ENCODE results near the gene RAPGEF5. TPM values are rescaled to one million over a fixed set of nuclear protein-coding genes. Genes with fewer than 3 reads are reported as not detected.

The RAPGEF5 gene
- total RNA-seq, 2 donors from 2014 or later: 16.7 to 23.2 TPM

DNA sequence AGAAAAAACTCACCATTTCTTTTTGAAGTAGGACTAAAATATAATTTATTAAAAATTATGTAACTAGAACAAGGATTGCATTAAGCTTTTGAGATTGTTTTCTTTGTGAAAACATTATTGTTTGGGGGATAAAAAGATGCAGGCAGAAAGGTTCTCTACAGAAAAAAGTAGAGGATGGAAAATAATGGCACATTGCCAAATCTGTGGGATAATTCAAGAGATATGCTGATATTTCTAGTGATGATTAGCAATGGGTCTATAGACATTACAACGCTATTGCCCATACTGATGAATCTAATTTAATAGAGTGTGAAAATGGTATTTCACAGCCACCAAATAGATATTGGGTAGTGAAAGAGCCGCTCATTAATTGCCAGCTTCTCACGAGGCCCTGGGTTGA, 204.3 kb downstream of the RAPGEF5 start:
- Histone ChIP-seq H3K36me3 (ENCODE audit: control insufficient read depth, insufficient read depth, low read length) (peaks cover 29% of the 10 kb centered on the region), H3K27ac (ENCODE audit: low read depth, low read length) (no peak overlapping the region), H3K9ac (ENCODE audit: extremely low read depth, low read length, poor library complexity, severe bottlenecking) (no peak overlapping the region), H3K4me1 (ENCODE audit: control insufficient read depth, insufficient read depth, low read length) (no peaks in the 10 kb centered on the region), H3K9me3 (ENCODE audit: control insufficient read depth, low read length) (no peaks in the 10 kb centered on the region), H3K4me3 (ENCODE audit: low read length) (no peak overlapping the region), H3K27me3 (ENCODE audit: control insufficient read depth, insufficient read depth, low read length, poor library complexity, severe bottlenecking) (no peaks in the 10 kb centered on the region)
- Mint-ChIP-seq H3K27me3 (ENCODE audit: insufficient read depth) (no peaks in the 10 kb centered on the region), H3K36me3 (ENCODE audit: low read depth) (peaks cover 33% of the 10 kb centered on the region), H3K4me3 (no peak overlapping the region), H3K4me1 (peaks cover 10% of the 10 kb centered on the region), H3K27ac (no peak overlapping the region), H3K9me3 (no peaks in the 10 kb centered on the region)
- 84 to 91% methylated on average over 3 of the region's 3 CpGs for WGBS, 2 experiments (ENCODE audit: insufficient coverage in 1 of 2, insufficient read length in 1 of 2)
- TF ChIP-seq, protein P1, sequence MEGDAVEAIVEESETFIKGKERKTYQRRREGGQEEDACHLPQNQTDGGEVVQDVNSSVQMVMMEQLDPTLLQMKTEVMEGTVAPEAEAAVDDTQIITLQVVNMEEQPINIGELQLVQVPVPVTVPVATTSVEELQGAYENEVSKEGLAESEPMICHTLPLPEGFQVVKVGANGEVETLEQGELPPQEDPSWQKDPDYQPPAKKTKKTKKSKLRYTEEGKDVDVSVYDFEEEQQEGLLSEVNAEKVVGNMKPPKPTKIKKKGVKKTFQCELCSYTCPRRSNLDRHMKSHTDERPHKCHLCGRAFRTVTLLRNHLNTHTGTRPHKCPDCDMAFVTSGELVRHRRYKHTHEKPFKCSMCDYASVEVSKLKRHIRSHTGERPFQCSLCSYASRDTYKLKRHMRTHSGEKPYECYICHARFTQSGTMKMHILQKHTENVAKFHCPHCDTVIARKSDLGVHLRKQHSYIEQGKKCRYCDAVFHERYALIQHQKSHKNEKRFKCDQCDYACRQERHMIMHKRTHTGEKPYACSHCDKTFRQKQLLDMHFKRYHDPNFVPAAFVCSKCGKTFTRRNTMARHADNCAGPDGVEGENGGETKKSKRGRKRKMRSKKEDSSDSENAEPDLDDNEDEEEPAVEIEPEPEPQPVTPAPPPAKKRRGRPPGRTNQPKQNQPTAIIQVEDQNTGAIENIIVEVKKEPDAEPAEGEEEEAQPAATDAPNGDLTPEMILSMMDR (conservative IDR thresholded peaks at IDR 0.05): no peak
- no peak for DNase-seq

DNA sequence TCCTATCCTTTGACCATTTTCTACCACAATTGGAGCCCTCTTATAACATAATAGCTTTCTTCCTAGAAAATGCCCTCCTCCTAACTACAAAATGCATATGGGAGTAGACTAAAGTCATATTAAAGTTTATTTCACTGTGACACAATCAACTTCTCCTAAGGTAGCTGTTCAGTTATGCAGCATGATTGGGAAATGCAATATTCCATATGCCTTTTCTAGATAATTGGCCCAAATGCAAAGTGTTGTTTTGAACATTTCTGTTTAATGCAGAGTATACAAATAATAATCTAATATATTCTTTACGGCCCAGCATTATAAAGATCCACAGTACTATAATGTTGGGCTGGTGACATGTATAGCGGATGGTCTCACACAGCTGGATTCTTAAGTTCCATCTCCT, 205.1 kb downstream of the RAPGEF5 start:
- Mint-ChIP-seq H3K36me3 (ENCODE audit: low read depth) (peaks cover 34% of the 10 kb centered on the region), H3K27ac (no peak overlapping the region), H3K4me3 (no peak overlapping the region), H3K9me3 (no peaks in the 10 kb centered on the region), H3K27me3 (ENCODE audit: insufficient read depth) (no peaks in the 10 kb centered on the region), H3K4me1 (peaks cover 10% of the 10 kb centered on the region)
- 95% methylated on average over 2 of the region's 2 CpGs; no CpG with 5 or more reads in 1 of the 2 experiments for WGBS, 2 experiments (ENCODE audit: insufficient coverage in 1 of 2, insufficient read length in 1 of 2)
- TF ChIP-seq, protein P1 (conservative IDR thresholded peaks at IDR 0.05): no peak
- no peaks in the 10 kb centered on the region for H3K9me3 ChIP-seq (ENCODE audit: control insufficient read depth, low read length)
- H3K36me3 ChIP-seq (ENCODE audit: control insufficient read depth, insufficient read depth, low read length): peaks cover 29% of the 10 kb centered on the region
- no peaks in the 10 kb centered on the region for H3K4me1 ChIP-seq (ENCODE audit: control insufficient read depth, insufficient read depth, low read length)
- H3K9ac ChIP-seq (ENCODE audit: extremely low read depth, low read length, poor library complexity, severe bottlenecking): no peak overlapping the region
- no peak overlapping the region for H3K4me3 ChIP-seq (ENCODE audit: low read length)
- DNase-seq: no peak
- no peak overlapping the region for H3K27ac ChIP-seq (ENCODE audit: low read depth, low read length)
- H3K27me3 ChIP-seq (ENCODE audit: control insufficient read depth, insufficient read depth, low read length, poor library complexity, severe bottlenecking): no peaks in the 10 kb centered on the region

DNA sequence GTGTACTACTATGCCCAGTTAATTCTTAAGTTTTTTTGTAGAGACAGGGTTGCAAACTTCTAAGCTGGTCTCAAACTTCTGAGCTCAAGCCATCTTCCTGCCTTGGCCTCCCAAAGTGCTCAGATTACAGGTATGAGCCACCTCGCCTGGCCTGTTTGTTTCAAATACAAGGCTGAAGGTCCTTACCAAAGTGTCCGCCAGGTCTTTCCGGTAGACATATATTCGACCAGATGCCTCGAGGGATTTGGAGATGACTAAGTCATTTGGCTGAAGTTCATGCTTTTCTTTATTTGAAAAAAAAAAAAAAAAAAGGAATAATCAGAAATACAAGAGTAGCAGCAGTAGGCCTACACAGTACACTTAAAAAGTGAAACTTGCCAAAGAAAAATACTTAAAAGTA, 206.7 kb downstream of the RAPGEF5 start:
- Mint-ChIP-seq H3K27me3 (ENCODE audit: insufficient read depth) (no peaks in the 10 kb centered on the region), H3K9me3 (no peaks in the 10 kb centered on the region)
- 78 to 94% methylated on average over 3 to 5 of the region's 5 CpGs for WGBS, 2 experiments (ENCODE audit: insufficient coverage in 1 of 2, insufficient read length in 1 of 2)

More for the DNA sequence above, 206.7 kb downstream of the RAPGEF5 start:
- Histone ChIP-seq H3K4me3 (ENCODE audit: low read length) (no peak overlapping the region), H3K4me1 (ENCODE audit: control insufficient read depth, insufficient read depth, low read length) (no peaks in the 10 kb centered on the region), H3K9ac (ENCODE audit: extremely low read depth, low read length, poor library complexity, severe bottlenecking) (no peak overlapping the region), H3K27ac (ENCODE audit: low read depth, low read length) (no peak overlapping the region), H3K36me3 (ENCODE audit: control insufficient read depth, insufficient read depth, low read length) (peaks cover 21% of the 10 kb centered on the region), H3K9me3 (ENCODE audit: control insufficient read depth, low read length) (no peaks in the 10 kb centered on the region), H3K27me3 (ENCODE audit: control insufficient read depth, insufficient read depth, low read length, poor library complexity, severe bottlenecking) (no peaks in the 10 kb centered on the region)
- Mint-ChIP-seq H3K27ac (no peak overlapping the region), H3K36me3 (ENCODE audit: low read depth) (peaks cover 32% of the 10 kb centered on the region), H3K4me1 (peaks cover 10% of the 10 kb centered on the region), H3K4me3 (no peak overlapping the region)
- TF ChIP-seq, protein P1 (conservative IDR thresholded peaks at IDR 0.05): no peak
- DNase-seq: no peak
